Glomerular endothelial cell (primary cell): ENCODE measurements around the gene NEK5. TPM values are rescaled to one million over a fixed set of nuclear protein-coding genes. Genes with fewer than 3 reads are reported as not detected.
"Not testable (repeated sequence)": the region's sequence is repeated elsewhere in the genome, so short reads cannot be mapped to it uniquely, and the experiment has no call there.

Source experiments
- DNase-seq: peaks from one replicate; pipeline ENCODE4 v3.0.0-alpha.2; 2011; ENCODE audit warnings: low read depth, low spot score; ENCODE audit errors: extremely low read depth
- total RNA-seq: library from RNA; depleted of rRNA; stranded (reverse); fragments of >200 nt; gene quantifications from 2 replicates; pipeline ENCODE4 v1.2.3, GENCODE V29; 2015

The NEK5 gene
- total RNA-seq, 1 donor from 2014 or later: 0.18 TPM

GRCh38 chr13:52147225-52147624 is 18.4 kb upstream of the NEK5 start:
- no peak for DNase-seq

- no peak for DNase-seq
Observed at GRCh38 chr13:52141299-52141698, 12.4 kb upstream of the NEK5 start.

DNA sequence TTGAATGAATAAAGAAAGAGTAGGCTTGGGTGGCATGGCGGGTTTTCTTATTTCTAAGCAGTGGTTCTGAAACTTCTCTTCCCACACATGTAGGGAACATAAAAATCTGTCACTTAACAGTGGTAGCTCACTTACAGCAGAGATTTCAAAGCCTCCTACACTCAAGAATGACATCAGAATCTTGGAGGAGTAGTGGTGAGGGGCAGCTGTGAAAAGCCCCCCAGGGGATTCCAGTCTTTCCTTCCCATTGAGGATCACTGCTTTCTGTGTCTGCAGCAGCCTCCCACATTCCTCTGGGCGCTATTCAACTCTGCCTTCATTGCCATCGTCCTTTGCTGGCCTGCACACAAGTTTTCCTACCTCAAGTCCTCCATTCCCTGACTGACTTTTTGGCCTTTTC is 8.6 kb upstream of the NEK5 start:
- no peak for DNase-seq

DNA sequence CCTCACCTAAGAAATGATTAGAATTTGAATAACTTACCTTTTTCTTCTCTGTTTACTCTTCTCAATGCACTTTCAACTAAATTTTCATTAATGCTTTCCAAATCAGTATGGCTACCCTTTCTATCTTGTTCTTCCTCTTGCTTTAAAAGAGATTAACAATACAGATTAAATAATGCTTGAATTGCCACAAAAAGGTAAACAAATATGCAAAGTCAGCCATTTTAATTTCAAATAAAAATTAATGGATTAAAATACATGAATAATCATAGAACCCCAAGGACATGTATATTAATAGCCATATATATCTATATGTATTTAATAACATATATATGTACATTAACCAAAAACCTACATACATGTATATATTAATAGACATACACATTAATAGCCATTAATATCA is 7.9 kb upstream of the NEK5 start:
- no peak for DNase-seq

DNA sequence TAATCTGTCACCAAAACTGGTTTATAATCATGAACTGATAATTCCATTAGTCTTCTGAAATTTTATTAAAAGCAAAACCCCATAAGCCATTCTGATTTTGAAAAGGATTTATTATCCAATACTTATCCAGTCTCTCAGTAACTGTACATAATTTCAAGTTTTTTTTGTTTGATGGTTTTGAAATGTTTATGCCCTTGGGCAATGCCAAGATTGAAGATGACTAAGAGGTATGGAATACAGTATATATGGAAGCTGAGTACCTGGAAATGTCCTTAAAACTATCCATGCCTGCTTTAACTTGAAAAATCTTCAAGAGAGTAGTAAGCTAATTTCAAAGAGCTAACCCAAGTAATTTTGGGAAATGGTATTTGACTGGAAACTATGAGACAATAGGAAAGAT is 1.8 kb upstream of the NEK5 start:
- no peak for DNase-seq

DNA sequence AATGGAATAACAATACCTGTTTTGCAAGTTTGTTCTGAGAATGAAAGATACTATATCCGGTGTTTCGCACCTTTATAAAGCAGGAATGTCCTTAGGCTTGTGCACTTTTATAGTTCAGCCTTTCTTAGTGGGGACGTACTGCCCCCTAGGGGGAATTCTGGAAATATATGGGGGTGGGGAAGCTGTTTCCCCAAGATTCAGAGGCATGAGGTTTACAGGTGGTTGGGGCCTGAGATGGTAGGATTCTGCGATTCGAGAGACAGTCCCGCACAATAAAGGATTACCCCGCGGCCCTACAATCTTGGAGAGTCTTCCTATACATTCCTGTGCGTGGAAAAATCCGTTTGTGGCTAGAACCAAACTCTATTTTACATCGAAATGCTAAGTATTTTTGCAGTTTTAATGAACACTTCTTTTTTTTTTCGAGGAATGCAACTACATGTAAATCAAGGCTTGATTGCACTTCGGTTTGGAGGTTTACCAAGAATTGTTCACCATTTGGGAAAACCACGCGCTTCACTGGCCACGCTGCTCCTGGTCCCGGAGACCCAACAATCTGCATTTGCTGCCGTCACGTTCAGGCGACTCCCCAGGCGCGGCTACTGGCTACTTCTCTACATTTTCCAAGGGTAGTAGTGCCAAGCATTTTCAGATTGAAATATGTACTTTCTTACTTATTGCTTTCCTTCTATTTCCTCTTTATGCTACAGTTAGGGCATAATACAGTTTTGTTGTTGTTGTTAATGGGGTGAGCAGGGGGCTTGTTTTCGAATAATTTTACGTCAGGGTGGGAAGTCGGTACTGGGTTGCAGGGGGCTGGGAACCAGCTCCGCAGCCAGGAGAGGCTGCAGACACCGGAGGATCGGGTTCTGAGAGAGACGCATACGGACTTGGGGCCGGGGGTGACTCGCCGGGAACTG is 830 bp downstream of the NEK5 start:
- peak; percentile 57 for DNase-seq

DNA sequence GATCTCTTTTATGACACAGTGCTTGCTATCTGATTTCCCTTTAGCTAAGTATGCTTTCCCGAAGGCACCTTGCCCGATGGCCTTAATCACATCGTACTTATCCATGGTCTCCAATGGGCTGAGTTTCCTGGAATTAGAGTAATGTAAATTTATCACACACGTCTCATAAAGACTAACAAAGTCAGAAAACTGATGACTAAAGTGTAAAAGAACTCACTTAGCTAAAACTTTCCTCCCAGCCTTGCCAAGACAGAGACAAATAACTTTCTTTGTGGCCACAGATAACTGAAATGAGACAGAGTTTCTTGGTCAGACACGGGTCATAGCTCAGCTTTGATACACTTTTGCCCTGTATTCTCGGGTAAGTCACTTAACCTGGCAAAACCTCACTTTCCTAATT is 1.5 kb downstream of the NEK5 start:
- no peak for DNase-seq

- no peak for DNase-seq
Observed at GRCh38 chr13:52125547-52125946, 3.3 kb downstream of the NEK5 start.

GRCh38 chr13:52118595-52118994 is 10.3 kb downstream of the NEK5 start:
- DNase-seq: no peak

DNA sequence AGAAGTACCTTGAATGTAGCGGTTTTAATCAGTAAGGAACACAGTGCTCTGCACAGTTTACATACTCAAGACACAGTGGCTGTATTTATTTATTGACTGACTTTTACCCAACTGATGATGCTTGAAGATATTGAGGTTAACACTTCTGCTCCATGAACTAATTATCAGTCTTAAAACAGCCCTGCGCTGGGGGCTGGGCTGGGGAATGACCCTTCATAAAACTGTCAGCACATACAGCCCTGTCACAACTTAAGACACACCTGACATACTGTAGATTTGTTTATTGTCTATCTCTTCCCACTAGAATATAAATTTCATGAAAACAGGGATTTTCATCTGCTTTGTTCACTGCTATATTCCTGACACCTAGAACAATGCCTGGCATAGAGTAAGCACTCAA is 10.8 kb downstream of the NEK5 start:
- no peak for DNase-seq

- DNase-seq: no peak
Observed at GRCh38 chr13:52112591-52112990, 16.3 kb downstream of the NEK5 start.

DNA sequence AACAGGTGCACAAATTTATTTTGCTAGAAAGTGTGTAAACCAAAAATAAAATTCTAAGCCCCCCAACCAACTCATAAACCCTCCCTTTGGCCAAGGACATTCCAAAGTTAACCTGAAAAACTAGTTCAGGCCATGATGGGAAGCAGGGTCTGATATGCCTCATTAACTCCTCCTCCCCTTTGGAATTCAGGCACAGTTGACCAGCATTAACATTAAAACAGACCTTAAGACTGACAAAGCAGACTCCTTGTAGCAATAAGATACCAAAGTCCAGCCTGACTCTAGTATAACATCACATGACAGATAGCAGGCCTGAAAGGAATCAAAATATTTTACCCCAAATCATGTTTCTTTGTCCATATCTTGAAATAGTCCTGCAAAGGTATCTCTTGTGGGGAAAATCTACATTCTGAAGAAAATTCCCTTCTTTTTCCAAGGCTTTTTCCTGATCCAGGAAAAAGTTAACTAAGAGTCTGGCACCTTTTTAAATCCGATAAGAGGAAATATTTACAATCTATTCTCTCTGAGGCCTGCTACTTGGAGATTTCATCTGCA is 19.7 kb downstream of the NEK5 start:
- DNase-seq: no peak

- DNase-seq: no peak
Observed at GRCh38 chr13:52105841-52106240, 23.0 kb downstream of the NEK5 start.

- DNase-seq: no peak
Observed at GRCh38 chr13:52104624-52105023, 24.2 kb downstream of the NEK5 start.

GRCh38 chr13:52103386-52103785 is 25.5 kb downstream of the NEK5 start:
- no peak for DNase-seq

DNA sequence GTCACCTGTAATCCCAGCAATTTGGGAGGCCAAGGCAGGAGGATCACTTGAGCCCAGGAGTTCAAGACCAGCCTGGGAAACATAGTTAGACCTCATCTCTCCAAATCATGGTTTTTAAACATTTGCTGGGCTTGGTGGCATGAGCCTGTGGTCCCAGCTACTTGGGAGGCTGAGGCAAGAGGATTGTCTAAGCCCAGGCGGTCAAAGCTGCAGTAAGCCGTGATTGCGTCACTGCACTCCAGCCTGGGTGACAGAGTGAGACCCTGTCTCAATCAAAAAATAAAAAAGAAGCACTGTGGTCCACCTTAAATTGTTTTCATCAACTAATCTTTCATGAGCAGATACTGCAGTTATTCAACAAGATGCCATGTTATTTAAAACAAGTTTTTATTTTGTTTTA is 26.4 kb downstream of the NEK5 start:
- not testable (repeated sequence) for DNase-seq

GRCh38 chr13:52097197-52097596 is 31.7 kb downstream of the NEK5 start:
- no peak for DNase-seq

GRCh38 chr13:52096748-52097147 is 32.1 kb downstream of the NEK5 start:
- no peak for DNase-seq

GRCh38 chr13:52096062-52096461 is 32.8 kb downstream of the NEK5 start:
- DNase-seq: no peak

GRCh38 chr13:52092087-52092486 is 36.8 kb downstream of the NEK5 start:
- no peak for DNase-seq

DNA sequence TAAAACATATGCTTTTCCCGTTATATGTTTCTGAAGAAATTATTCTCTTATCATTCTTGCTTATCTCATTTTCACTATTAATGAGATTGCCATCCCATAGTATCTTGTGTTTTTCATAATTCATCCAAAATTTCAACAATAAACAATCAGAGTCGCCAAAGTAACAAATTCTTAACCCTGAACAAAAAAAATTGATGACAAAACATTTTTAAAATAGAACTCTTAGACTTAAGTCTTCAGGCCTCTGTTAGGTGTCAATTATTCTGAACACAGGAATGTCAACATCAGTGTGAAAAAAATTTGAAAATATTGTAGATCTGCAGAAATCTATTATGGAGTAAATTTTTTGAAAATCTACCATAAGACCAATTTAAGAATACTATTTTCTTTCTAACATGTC is 37.4 kb downstream of the NEK5 start:
- DNase-seq: no peak

DNA sequence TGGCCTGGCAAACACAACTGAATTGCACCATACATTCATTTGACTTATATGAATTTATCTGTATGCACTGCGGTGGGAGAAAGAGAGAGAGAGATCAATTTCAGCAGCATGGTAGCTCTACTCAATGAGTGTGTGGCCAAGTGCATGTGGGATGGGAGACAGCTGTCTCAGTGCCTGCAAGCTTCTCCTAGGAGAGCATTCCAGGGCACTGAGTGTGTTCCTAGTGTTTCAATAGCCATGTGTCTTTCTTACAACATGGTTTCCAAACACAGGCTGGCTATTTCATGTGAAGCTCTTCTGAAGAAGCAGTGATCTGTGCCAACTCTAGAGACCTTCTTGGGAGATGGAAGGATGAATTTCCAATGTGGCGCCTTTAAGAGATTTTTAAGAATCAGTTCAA is 43.5 kb downstream of the NEK5 start:
- no peak for DNase-seq
